HG03066 (cell line): ENCODE measurements around the gene DAB2IP.

Source experiments
- ATAC-seq: cut with Tn5 transposase; IDR thresholded peaks from one replicate; pipeline ENCODE4 v1.9.1; 2021; ENCODE audit warnings: low read depth; ENCODE audit not compliant: unreplicated experiment

DAB2IP gene

DNA sequence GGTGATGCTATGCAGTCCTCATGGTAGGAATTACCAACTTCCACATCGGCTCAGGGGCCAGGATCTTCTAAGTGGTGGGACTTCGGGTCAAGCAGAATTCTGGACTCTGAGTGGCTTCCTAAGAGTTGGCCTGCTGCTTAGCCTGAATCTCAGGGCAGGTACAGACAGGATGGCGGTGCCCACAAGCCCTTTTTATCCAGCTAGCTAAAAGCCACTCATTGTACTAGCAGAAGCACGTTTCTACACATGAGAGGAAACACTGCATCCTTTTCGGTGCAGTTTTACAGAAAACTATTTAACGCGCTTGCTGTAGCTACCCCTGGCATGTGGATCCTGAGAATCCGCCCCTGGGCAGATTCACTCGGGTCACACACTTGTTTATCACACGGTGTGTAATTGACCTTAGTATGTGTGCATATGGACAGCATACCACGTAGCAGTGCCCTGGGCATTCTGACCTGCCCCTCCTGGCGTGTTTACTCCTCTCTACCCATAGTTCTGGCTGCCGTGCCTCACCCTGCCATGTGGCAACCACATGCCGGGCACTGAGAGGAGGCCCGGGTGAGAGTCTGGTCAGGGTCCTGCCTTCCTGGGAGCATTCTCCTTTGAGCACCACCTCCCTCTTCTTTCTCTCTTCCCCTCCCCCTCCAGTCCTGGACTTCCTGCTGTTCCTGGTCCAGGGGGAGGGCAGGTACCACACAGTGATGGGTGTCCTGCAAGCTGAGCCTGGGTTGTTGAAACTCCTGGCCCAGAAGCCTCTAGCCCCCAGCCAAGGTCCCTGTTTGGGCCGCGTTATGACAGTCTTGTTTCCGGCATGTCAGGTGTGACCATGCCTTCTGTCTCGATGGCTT lies 65.9 kb downstream of the DAB2IP start:
- ATAC-seq: no peak

DNA sequence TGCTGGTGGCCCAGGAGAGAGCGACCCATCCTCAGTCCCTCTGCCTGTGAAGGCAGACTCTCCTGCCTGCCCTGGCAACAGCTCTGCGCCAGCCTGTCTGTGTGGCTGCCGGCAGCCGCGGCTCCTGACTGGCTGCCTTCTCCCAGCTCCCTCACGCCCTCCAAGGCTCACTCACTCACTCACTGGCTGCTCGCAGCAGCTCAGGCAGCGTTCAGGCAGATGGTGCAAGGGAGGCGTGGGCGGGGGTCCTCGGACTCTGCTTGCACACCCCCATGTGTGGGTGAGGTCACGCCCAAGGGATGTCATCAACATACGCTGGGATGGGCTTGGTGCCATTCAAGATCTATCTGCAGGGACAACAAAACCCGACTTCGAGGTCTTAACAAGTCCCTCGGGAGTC lies 66.7 kb downstream of the DAB2IP start:
- no peak for ATAC-seq

DNA sequence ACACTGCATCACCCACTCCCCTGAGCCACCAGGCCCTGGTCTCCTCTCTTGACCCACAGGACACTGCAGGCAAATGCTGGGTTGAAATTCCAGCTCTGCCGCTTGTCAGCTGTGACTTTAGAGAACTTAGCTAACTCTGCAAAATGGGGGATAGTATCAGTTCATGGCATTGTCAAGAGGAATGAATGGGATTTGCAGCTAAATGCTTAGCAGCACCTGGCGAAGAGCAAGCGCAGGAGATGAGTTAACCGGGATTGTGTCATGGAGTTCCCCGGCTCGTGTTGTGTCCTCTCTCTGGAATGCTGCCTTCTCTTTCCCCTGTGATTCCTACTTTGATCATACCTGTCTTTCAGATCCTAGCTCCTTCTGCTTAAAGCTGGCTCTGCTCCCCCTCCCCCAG lies 67.1 kb downstream of the DAB2IP start:
- ATAC-seq: no peak

DNA sequence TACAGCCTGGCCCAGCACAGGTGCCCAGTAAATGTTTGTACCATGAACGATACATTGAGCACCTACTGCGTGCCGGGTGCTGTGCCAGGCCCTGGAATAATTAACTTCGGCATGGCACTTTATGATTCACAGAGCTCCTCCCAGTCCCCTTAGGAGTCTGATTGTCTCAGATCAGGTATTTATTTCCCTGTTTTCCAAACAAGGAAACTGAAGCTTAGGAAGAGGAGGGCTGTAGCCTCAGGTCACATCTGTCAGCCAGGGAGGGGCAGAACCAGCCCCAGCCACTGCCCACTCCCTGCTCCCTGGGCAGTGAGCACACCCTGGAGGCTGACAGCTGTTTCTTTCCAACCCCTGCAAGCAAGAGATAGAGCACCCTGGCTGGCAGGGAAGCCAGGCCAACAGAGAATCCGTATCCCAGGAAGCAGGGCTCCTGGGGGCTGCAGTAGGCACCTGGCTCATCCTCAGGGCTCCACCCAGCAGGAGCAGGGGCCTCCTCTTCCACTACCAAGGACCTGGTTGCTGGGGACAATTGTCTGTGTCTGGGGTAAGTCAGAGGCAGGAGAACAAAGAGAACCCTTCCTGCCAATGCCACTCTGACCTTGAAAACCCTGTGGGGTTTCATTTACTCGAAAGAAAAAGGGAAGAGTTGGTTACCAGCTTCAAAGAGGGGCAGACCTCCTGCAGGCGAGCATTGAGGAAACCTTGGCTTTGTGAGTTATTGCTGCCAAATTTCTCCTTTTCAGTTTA lies 69.0 kb downstream of the DAB2IP start:
- no peak for ATAC-seq

DNA sequence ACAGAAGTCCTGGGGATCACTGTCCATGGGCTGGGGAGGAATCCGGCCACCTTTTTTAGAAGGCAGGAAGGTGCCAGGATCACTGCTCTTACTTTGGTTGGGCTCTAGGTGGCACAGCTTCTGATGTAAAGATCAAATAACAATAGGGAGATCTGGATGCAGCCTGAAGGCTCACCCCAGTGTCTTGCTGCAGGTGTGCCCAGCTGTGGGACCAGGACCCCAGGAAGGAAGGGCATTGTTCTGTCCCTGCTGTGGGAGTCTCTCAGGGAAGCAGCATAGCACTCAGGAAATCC lies 69.6 kb downstream of the DAB2IP start:
- no peak for ATAC-seq

DNA sequence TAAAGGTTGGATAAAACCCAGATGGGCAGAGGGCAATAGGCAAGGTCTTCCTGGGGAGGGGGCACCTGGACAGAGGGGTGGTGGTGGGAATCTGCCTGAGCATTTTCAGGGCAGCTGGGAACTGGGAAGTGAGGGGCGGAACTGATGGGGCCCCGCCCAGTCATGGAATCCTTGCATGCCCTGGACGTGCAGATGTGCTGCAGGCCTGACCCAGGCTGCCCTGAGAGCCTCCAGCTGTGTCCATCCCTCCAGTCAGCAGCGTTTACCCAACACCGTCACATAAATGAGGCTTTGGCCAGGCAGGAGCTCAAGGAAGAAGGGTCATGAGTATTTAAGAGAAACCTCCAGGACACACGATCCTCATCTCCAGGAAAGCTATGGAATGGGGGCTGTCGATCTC lies 70.3 kb downstream of the DAB2IP start:
- ATAC-seq: no peak

DNA sequence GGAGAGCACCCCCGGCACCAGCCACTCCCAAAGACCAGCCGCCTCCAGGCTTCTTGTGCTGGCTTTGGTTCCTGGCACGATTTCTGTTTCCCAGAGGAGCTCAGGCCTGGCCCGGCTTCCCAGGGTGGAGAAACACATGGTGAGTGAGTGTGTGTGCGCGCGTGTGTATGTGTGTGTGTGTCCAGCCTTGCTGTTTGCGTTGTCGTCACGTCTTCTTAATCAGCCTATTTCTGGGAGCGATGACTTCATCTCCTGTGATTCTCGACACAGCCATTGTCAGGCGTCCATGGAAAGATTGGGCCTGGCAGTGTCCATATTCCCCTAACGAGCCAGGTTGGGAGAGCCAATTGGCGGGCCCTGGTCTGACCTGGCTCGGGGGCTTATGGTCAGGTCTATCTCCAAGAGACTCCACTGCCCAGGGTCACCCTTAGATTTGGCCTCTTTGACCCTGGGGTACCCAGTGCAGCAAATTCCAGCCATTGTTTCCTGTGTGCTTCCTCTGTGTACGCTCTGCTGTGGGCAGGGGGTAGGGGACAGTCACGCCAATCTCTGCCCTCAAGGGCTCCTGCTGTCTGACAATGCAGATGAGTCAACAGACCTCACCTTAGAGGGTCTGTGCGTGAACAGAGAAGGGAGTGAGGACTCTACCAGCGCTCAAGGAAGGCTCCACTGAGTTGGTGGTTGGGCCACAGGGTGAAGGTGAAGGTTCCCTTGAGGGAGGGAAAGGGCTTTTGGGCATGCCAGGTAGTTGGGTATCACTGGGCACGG lies 73.8 kb downstream of the DAB2IP start:
- ATAC-seq: no peak

DNA sequence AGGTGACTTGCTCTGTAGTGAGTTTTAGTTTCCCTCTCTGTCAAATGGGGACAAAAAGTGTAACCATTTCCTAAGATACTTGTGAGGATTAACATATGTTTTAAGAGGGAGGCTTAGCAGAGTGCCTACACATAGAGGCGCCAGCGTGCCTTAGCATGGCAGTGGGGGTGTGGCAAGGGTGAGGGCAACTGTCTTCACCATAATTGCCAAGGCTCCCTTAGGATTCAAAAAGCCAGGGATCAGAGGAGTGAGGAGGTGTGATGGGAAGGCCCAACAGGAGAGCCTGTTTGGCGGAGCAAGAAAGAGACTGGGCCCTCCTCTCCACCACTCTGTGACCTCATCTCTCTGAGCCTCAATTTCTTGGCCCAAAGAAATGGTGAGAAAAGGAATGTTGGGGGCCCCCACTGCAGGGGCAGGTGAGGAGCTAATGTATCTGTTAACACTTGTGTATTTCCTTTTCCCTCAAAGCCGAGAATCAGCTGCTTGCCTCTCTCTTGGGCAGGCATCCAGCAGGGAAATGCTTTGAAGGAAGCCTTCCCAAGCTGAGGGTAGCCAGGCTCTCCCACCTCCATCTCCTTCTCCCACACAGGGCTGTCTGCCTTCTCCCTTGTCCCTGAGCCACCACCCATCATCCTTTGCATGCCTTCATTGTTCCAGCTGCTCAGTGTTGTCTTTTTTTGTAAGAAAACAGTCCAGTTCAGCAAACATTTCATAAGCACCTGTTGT lies 76.0 kb downstream of the DAB2IP start:
- no peak for ATAC-seq

DNA sequence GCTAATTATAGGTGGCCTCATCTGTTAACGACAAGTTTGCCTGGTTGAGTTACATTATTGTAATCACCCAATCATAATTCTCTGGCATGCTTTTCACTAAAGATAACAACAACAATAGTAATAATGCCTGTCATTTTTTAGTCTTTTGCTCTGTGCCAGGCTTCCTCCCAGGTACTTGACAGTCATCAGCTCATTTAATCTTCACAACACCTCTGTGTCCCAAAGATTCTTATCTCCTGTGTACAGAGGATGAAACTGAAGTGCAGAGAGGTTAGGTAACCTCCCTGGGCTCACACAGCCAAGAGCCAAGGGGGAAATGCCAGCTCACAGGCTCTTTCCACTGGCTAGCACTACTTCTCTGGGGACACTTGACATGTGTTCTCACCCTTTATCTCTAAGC lies 77.5 kb downstream of the DAB2IP start:
- ATAC-seq: no peak

DNA sequence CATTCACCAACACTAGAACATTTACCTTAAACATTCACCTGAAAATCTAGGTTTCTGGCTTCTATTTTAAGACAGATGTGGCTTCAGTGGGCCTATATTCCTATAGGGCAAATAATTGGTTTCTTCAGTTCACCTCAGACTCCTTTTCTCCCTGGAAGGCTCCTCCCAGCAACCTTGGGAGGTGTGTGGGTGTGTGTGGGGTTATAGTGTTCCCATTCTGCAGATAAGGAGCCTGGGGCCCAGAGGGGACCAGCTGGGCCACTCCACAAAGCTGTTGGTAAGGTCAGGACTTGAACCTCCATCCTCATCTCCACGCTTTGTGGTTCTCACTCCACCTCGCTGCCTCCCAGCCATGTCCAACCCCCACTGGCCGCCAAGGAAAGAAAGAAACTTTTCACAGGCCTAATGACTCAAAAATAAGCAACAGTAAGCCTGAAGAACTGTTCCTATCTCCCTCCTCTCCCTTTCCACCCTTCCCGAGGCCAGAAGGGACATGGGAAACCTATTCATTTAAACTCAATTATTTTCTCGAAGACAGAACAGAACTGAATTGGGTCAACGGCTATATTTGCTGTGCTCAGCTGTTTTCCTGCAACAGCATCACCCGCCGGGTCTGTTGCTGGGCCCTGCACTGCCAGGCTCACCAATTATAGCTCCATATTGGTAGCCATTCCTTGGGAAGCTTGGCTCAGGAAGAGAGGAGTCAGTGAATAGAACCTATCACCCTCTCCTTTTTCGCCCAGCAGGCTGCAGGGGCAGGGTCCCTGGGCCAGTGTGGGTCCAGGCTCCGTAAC lies 78.5 kb downstream of the DAB2IP start:
- ATAC-seq: no peak

DNA sequence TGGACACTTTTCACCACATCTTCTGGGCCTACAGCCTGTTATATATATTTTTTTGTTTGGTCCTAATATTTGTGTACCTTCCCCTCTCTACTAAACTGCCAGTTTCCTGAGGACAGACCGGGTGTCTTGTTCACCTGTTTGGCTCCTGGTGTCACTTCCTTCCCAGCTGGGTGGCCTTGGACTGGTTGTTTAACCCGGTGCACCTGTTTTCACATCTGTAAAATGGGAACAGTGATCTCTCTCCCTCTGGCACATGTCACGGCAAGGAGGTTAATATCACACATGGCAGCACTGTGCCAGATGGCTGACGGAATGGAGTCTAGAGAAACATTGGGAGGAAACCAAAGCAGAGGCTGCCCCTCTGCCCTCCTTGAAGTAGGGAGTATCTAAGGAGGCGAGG lies 79.7 kb downstream of the DAB2IP start:
- no peak for ATAC-seq

DNA sequence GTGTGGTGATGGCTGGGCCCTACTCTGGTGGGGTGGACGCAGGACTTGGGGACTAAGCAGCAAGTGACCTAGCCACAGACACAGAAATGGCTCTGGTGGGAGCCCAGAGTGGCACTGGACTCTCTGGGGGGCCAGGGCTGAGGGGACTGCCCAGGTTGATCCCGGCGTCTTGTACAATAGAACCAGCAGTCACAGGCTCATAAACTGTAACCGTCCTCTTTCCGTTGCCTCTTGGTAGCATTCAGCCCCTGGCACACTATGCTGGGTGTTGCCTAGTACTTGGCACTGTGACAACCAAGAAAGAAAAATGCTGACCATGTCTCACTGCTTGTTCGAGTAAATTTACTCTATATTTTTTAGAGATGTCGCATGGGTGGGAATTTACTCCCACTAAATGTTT lies 80.5 kb downstream of the DAB2IP start:
- ATAC-seq: no peak

DNA sequence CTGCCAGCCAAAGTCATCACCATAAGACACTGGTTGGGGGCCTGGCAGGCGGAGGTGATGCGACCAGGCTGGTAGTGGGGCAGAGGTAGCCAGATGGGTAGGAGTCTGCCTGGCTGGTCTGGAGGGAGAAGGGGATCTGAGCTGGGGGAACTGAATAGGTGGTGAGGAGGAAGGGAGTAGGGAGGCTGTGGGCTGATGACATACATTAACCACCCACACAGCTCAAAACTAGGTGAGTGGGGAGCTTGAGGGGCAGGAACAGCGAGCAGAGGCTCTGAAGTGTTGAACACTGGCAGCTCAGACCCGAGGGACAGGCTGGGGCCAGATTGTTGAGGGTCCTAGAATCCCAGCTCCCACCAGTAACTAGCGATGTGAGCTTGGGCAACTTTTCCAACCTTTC lies 81.0 kb downstream of the DAB2IP start:
- no peak for ATAC-seq

DNA sequence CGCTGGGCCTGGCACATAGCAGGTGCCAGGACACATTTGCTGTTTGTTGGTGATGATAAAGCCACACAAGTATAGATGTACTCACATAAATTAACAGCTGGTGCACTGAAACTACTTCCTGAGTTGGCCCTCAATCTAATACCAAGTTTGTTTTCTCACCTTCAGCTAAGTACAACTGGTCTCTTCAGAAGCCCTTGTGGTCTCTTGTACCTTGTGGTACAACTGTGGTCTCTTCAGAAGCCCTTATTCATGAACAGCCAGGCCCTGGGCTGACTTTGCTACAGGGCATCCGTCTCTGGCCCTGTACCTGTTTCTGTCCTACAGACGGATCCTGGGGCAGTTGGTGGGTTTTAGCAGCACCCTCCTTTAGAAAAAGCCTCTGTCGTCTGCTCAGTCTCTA lies 81.5 kb downstream of the DAB2IP start:
- no peak for ATAC-seq

DNA sequence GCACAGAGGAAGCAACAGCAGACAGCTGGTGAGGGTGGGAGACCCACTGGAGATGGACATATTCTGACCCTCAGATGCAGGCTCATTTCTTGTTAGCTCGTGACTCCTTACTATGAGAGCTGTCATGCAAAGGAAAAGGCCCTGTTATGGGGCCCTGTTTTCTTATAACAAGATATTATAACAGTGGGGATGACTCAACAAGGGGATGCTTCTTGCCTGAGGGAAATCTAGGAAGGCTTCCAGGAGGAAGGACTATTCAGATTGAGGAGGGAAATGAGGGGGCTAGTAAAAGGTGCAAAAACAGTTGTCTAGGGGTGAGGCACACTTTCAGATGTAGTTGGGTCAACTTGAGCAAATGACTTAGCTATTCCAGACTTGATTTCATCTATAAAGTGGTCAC lies 83.0 kb downstream of the DAB2IP start:
- no peak for ATAC-seq

DNA sequence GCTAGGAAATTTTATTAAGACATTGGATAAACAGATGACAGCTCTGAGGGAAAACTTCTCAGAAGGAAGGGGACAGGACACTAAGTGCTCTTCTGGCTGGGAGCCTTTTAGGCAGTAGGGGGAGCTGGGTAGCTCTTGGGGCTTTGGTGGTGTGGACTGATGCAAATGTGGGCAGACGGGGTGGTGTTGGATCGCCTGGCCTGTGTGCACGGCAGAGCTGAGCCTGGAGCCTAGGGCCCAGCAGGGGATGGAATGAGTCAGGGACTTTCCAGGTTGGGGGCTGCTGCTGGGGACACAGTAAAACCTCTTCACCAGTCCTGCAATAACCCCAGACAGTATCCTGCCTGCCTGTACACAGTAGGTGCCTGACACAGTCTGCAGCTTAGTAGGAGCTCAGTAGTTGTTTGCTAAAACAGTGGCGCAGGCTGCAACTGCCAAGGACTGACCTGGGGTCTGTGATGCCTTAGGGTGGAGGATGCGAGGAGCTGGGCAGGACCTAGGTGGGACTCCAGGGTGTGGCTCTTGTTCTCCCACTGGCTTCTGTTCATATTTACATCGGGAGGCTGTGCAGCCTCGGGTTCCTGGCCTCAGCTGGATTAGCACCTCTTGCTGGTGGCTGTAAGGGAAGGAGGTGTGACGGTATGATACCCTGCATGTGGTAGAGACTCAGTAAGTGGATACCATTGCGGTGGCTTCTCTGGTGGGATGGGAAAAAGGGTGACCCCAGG lies 83.8 kb downstream of the DAB2IP start:
- no peak for ATAC-seq

DNA sequence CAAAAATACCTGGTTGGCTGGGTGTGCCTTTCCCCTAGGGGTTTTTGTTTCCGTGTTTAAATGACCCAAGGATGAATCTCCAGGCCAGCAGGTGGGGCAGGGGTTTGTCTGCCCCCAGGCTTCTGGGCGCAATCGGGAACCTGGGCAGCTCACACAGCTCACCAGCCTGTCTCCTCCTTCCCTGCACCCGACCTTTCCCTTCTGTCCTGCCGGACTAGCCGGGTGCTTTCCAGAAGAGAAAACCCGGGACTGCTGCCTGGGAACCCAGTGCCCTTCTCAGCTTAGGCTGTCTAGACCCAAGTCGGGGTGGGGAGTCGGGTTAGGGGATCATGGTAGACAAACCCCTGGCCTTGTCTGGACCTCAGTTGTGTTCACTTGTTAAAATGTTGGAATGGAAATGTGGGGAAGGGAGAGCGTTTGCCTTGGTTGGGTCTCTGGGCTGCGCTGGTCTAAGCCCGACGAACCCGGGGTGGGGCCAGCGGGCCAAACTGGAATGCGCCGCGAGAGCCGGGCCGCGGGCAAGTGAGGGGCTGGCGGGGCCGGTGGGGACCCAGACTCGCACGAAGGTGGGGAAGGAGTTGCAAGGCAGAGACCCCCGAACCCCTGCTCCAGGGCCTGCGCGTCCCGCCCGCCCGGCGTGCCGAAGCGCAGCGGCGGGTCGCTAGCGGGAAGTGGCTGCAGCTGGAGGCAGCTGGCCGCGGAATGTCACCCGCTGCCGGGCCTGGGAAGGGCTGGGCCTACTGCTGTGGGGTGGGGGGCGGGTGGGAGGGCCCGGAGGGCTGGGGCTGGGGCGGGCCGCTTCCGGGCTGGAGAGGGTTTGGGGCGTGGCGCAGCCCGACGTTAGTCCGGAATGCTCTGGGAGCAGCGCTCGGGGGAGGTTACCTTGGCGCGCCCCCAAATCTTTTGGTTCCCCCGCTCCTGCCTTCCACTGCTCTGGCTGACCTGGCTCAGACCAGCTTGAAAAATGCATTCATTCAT lies 84.6 kb downstream of the DAB2IP start:
- no peak for ATAC-seq

DNA sequence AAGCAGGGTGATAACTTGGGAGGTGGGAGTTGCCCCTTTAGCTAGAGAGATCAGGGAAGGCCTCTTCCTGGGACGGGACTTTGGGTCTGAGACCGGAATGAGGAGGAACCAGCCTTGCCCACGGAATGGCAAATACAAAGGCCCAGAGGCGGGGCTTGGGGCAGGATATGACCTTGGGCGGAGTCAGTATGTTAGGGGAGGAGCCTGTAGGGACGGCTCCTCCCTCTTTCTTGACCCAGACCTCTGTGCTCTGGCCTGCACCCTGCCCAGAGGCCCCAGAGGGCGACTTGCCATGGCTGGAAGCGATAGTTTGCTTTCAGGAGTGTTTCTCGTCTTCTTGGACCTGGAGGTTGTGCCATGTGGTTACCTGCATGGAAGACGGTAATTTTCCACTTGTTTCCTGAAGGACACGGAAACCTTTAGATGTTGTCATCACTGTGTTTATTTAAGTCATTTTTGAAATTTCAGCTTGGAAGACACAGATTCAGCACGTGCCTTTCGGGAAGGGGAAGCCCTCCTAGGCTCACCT lies 85.6 kb downstream of the DAB2IP start:
- ATAC-seq: no peak
